OCI-M1 (cell line): Measurements from ENCODE around the gene SNAP91.

Experiments used
- DNase-seq: peaks from one replicate; lab custom pipeline; 2025; lab: John Stamatoyannopoulos, UW

Gene SNAP91

GRCh38 chr6:83536647-83537589 is 172.0 kb downstream of the SNAP91 start:
- DNase-seq = no peak

- peak; percentile 67 for DNase-seq
These were observed 172.8 kb downstream of the SNAP91 start for GRCh38 chr6:83536034-83536646.

- DNase-seq = no peak
These were observed 190.0 kb downstream of the SNAP91 start for GRCh38 chr6:83518816-83519480.

GRCh38 chr6:83517500-83517899 is 191.4 kb downstream of the SNAP91 start:
- no peak for DNase-seq

GRCh38 chr6:83514866-83515466 is 193.9 kb downstream of the SNAP91 start:
- peak; percentile 77 for DNase-seq

DNA sequence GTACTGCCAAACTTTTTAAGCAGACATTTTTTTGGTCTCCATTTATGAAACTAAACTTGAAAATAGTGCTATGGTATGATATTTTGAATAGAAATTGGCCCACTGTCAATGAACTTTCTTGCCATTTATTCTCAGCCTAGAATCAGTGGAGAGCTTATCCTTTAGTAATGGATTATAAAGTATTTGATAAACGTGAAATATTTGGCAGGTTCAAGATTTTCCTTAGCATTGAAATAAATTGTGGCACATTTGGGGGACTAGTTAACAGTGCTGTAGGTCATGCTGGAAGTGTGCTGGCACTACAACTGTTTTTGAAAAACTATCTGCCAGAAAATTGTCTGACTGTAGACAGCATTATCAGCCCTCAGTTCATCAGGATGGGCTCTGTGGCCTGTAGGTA is 194.4 kb downstream of the SNAP91 start:
- DNase-seq = no peak

- peak; percentile 65 for DNase-seq
These were observed 196.8 kb downstream of the SNAP91 start, which contains the start of gene PRSS35 for GRCh38 chr6:83511901-83512681. Gene PRSS35 (plus strand): TSS chr6:83512534. CDS start chr6:83523442, 10,908 bp downstream.

- DNase-seq = no peak
These were observed 197.6 kb downstream of the SNAP91 start for GRCh38 chr6:83511266-83511665.

DNA sequence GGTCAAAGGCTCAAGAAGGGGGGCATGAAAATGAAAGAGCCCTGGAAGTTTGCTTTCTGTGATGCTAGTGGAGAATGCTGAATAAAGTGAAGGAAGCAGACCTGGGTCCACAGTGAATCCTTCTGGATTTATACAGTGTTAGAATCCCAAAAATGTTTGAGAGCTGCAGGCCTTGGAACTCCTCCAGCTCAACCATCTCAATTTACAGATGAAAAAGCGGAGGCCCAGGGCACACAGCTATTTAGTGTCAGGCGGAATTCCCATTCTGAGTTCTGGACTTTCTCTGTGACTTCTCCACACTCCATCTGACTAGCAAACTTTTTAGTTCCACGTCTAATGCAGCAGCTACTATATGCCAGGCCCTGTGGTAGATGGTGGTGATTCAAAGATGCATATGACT is 198.1 kb downstream of the SNAP91 start:
- DNase-seq = no peak

GRCh38 chr6:83509441-83509840 is 199.5 kb downstream of the SNAP91 start:
- no peak for DNase-seq

DNA sequence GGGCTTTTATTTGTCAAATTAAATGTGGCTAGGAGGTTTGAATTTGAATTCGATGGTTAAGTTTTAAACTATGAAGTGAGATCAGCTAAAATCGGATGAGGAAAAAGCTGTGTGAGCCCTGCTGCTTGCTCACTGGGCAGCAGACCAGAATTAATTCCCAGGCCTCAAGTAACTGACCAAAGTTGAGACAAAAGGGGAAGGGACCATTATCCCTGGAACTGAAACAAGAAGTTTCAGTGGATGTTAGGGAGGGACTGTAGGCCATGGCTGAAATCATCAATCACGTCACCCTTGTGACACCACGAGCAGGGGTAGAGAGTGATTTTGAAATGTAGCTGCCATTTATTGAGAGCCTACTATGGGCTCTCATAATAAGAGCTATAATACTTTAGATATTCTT is 203.5 kb downstream of the SNAP91 start:
- DNase-seq = no peak
